HEK293T (cell line): Measurements from ENCODE around the gene CCNT2.
"Not testable (repeated sequence)": the region's sequence is repeated elsewhere in the genome, so short reads cannot be mapped to it uniquely, and the experiment has no call there.

Experiments
- BHLHE40 ChIP-seq: fragments of 450-650 bp; IDR thresholded peaks from 2 replicates; pipeline ENCODE4 v1.6.1; 2016; ENCODE audit warnings: mild to moderate bottlenecking, moderate library complexity, borderline replicate concordance
- ELF4 ChIP-seq: fragments of 450-650 bp; IDR thresholded peaks from 2 replicates; pipeline ENCODE4 v1.6.1; 2017; ENCODE audit warnings: antibody characterized with exemption
- FOXA1 ChIP-seq: fragments of 450-650 bp; IDR thresholded peaks from 2 replicates; pipeline ENCODE4 v1.6.1; 2016; ENCODE audit warnings: mild to moderate bottlenecking
- FOXK2 ChIP-seq: fragments of 450-650 bp; IDR thresholded peaks from 2 replicates; pipeline ENCODE4 v1.6.1; 2016; ENCODE audit warnings: mild to moderate bottlenecking
- FOXM1 ChIP-seq: fragments of 450-650 bp; IDR thresholded peaks from 2 replicates; pipeline ENCODE4 v1.6.1; 2017; ENCODE audit warnings: mild to moderate bottlenecking, borderline replicate concordance
- HDGF ChIP-seq: fragments of 450-650 bp; IDR thresholded peaks from 2 replicates; pipeline ENCODE4 v1.6.1; 2017; ENCODE audit warnings: antibody characterized with exemption, borderline replicate concordance
- L3MBTL2 ChIP-seq: fragments of 450-650 bp; conservative IDR thresholded peaks from 2 replicates; pipeline ENCODE4 v1.6.1; 2016; ENCODE audit warnings: mild to moderate bottlenecking
- LEF1 ChIP-seq: fragments of 450-650 bp; IDR thresholded peaks from 2 replicates; pipeline ENCODE4 v1.6.1; 2017; ENCODE audit warnings: mild to moderate bottlenecking, borderline replicate concordance
- NFRKB ChIP-seq: fragments of 450-650 bp; IDR thresholded peaks from 2 replicates; pipeline ENCODE4 v1.6.1; 2016; ENCODE audit warnings: mild to moderate bottlenecking, moderate library complexity
- SP1 ChIP-seq: fragments of 450-650 bp; IDR thresholded peaks from 2 replicates; pipeline ENCODE4 v1.6.1; 2017
- SUZ12 ChIP-seq: fragments of 450-650 bp; IDR thresholded peaks from 2 replicates; pipeline ENCODE4 v1.6.1; 2016; ENCODE audit warnings: mild to moderate bottlenecking
- TARDBP ChIP-seq: fragments of 450-650 bp; IDR thresholded peaks from 2 replicates; pipeline ENCODE4 v1.6.1; 2016
- ZNF384 ChIP-seq: fragments of 450-650 bp; IDR thresholded peaks from 2 replicates; pipeline ENCODE4 v1.6.1; 2016
- TF ChIP-seq, protein P1 (sequence below): fragments of 450-650 bp; IDR thresholded peaks from 2 replicates; pipeline ENCODE4 v1.6.1; 2016

GRCh38 chr2:134907441-134908116 is 11.0 kb upstream of the CCNT2 start:
- TF ChIP-seq, protein P1, sequence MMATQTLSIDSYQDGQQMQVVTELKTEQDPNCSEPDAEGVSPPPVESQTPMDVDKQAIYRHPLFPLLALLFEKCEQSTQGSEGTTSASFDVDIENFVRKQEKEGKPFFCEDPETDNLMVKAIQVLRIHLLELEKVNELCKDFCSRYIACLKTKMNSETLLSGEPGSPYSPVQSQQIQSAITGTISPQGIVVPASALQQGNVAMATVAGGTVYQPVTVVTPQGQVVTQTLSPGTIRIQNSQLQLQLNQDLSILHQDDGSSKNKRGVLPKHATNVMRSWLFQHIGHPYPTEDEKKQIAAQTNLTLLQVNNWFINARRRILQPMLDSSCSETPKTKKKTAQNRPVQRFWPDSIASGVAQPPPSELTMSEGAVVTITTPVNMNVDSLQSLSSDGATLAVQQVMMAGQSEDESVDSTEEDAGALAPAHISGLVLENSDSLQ, result not testable (repeated sequence)
- TF ChIP-seq ZNF384, FOXM1, NFRKB, SUZ12, FOXA1, L3MBTL2, SP1, ELF4, TARDBP, BHLHE40, HDGF, FOXK2, LEF1: not testable (repeated sequence)
